ENCODE measurements around the gene HSFX4.
"Not testable (repeated sequence)": the region's sequence is repeated elsewhere in the genome, so short reads cannot be mapped to it uniquely, and the experiment has no call there.

HSFX4 gene, protein sequence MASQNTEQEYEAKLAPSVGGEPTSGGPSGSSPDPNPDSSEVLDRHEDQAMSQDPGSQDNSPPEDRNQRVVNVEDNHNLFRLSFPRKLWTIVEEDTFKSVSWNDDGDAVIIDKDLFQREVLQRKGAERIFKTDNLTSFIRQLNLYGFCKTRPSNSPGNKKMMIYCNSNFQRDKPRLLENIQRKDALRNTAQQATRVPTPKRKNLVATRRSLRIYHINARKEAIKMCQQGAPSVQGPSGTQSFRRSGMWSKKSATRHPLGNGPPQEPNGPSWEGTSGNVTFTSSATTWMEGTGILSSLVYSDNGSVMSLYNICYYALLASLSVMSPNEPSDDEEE
- long read RNA-seq = 0 reads

DNA sequence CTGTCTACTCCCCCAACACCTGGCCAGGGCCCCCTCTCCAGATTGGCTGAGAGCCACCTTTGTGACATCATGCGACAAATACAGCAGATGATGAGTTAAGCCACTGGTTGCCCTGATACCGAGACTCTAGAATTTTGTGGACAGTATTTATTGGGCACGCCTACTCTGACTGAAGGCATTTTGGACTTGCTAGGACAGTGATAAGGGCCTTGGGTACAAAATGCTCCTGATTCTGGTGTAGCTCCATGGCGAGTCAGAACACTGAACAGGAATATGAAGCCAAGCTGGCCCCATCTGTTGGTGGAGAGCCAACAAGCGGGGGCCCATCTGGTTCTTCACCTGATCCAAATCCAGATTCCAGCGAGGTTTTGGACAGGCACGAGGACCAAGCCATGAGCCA is at the start of gene HSFX4:
HSFX4 (plus strand) TSS at position 174 of the 400 bp plus-strand sequence; CDS start at position 246, 72 bp downstream.
- H3K27ac ChIP-seq (replicated peaks); H3K27me3 ChIP-seq (ENCODE audit: insufficient read depth, poor library complexity, severe bottlenecking); H3K4me3 ChIP-seq (replicated peaks; ENCODE audit: insufficient read depth, low read length); DNase-seq (ENCODE audit: low read depth in 1 of 2, low spot score in 1 of 2): not testable (repeated sequence)

- no peak within 1 kb of the TSS for H3K27ac ChIP-seq (replicated peaks)
- TF ChIP-seq SPI1 (IDR thresholded peaks at IDR 0.05; ENCODE audit: borderline replicate concordance, low read depth) = no peak
- no peak for TF ChIP-seq GABPA (IDR thresholded peaks at IDR 0.05; ENCODE audit: low read depth)
- TF ChIP-seq, protein P1, sequence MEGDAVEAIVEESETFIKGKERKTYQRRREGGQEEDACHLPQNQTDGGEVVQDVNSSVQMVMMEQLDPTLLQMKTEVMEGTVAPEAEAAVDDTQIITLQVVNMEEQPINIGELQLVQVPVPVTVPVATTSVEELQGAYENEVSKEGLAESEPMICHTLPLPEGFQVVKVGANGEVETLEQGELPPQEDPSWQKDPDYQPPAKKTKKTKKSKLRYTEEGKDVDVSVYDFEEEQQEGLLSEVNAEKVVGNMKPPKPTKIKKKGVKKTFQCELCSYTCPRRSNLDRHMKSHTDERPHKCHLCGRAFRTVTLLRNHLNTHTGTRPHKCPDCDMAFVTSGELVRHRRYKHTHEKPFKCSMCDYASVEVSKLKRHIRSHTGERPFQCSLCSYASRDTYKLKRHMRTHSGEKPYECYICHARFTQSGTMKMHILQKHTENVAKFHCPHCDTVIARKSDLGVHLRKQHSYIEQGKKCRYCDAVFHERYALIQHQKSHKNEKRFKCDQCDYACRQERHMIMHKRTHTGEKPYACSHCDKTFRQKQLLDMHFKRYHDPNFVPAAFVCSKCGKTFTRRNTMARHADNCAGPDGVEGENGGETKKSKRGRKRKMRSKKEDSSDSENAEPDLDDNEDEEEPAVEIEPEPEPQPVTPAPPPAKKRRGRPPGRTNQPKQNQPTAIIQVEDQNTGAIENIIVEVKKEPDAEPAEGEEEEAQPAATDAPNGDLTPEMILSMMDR (IDR thresholded peaks at IDR 0.05; ENCODE audit: insufficient read depth, low read length) = no peak
- TF ChIP-seq REST (IDR thresholded peaks at IDR 0.05; ENCODE audit: insufficient replicate concordance, low read depth) = no peak
- no peak for TF ChIP-seq POLR2AphosphoS5 (IDR thresholded peaks at IDR 0.05; ENCODE audit: low read depth)
- H3K4me3 ChIP-seq (replicated peaks; ENCODE audit: insufficient read depth, low read length) = no peak within 1 kb of the TSS
- no peak for DNase-seq (ENCODE audit: low read depth in 1 of 2, low spot score in 1 of 2)
- H3K27me3 ChIP-seq (ENCODE audit: insufficient read depth, poor library complexity, severe bottlenecking) = no peaks in the 10 kb centered on the region
Observed at GRCh38 chrX:149881081-149881711, 48.2 kb upstream of the HSFX4 start, which contains the start of gene MAGEA8. TSS of gene MAGEA8 (plus strand) at chrX:149881183. CDS start at chrX:149884273, 3,090 bp downstream.

DNA sequence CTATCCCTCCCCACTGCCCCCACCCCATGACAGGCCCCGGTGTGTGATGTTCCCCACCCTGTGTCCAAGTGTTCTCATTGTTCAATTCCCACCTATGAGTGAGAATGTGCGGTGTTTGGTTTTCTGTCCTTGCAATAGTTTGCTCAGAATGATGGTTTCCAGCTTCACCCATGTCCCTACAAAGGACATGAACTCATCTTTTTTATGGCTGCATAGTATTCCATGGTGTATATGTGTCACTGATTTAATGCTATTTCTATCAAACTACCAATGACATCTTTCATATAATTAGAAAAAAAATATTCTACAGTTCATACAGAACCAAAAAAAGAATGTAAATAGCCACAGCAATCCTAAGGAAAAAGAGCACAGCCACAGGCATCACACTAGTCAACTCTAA is 38.5 kb upstream of the HSFX4 start:
- DNase-seq (ENCODE audit: low read depth in 1 of 2, low spot score in 1 of 2); H3K27ac ChIP-seq (replicated peaks); H3K27me3 ChIP-seq (ENCODE audit: insufficient read depth, poor library complexity, severe bottlenecking); H3K4me3 ChIP-seq (replicated peaks; ENCODE audit: insufficient read depth, low read length): not testable (repeated sequence)

DNA sequence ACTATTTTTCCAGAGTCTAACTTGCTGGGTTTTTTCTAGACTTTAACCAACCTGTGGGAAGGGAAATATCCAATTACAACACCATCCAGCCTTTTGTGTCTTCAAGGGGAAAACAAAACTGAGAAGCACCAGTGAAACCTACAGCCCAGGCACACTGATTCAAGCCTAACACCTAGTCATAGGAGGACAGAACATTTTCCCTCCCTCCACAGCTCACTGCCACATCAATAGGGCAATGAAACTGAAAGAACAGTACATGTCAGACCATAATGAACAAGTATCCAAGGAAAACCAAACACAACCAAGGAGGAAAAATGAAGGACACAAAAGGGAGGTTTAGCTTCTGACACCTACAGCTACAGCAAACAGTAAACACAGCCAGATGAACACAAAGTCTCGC is 30.8 kb upstream of the HSFX4 start:
- no peak overlapping the region for H3K27ac ChIP-seq (replicated peaks)
- H3K27me3 ChIP-seq (ENCODE audit: insufficient read depth, poor library complexity, severe bottlenecking) = no peaks in the 10 kb centered on the region
- no peak for DNase-seq (ENCODE audit: low read depth in 1 of 2, low spot score in 1 of 2)
- no peak overlapping the region for H3K4me3 ChIP-seq (replicated peaks; ENCODE audit: insufficient read depth, low read length)
- TF ChIP-seq POLR2AphosphoS5 (IDR thresholded peaks at IDR 0.05; ENCODE audit: low read depth) = no peak
- no peak for TF ChIP-seq GABPA (IDR thresholded peaks at IDR 0.05; ENCODE audit: low read depth)
- TF ChIP-seq, protein P1 (IDR thresholded peaks at IDR 0.05; ENCODE audit: insufficient read depth, low read length) = no peak
- no peak for TF ChIP-seq REST (IDR thresholded peaks at IDR 0.05; ENCODE audit: insufficient replicate concordance, low read depth)
- TF ChIP-seq SPI1 (IDR thresholded peaks at IDR 0.05; ENCODE audit: borderline replicate concordance, low read depth) = no peak
